ENCODE results near the gene OLFM1. TPM values are rescaled to one million over a fixed set of nuclear protein-coding genes. Genes with fewer than 3 reads are reported as not detected.

OLFM1 gene
- total RNA-seq, 6 experiments from 2014 or later = 1.1 to 5.9 (median 3.5) TPM

DNA sequence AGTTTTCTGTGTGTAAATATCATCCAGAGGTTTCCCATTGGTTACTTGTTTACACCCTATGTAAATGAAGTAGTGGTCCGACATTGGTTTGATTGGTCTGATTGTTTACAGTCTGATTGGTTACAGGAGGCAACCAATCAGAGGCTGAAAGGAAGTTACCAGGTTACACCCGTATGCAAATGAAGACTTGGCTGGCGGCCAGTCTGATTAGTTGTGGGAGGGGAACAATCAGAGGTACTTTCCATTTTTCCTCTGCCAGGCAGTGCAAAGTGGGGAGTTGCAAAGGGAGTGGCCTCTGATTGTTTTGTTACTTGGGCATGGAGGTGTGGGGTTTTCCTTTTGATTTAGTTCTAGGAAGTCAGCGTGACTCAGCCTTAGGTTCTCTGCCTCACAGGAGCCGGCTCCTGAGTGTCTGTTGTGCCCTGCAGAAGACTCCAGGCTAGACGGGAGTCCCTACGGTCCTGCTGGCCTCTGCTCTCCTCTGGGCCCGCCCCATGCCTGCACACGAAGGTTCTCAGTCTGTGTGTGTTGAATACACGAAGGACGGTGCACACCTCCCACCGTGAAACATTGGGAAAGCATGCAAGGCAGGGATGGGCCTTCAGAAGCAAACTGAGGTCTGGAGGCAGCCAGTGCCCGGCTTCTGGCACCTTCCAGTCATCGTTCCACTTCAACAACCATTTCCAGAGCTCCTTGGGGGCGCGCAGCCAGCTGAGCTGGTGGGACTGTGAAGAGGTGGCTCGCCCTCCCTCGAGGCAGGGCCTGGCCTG lies 42.9 kb downstream of the OLFM1 start:
- Histone ChIP-seq H3K4me1 (no peaks in the 10 kb centered on the region), H3K27me3 (no peaks in the 10 kb centered on the region), H3K27ac (no peak overlapping the region), H3K4me3 (no peak overlapping the region), H3K36me3 (no peaks in the 10 kb centered on the region), H3K9me3 (no peaks in the 10 kb centered on the region)
- TF ChIP-seq, protein P1, sequence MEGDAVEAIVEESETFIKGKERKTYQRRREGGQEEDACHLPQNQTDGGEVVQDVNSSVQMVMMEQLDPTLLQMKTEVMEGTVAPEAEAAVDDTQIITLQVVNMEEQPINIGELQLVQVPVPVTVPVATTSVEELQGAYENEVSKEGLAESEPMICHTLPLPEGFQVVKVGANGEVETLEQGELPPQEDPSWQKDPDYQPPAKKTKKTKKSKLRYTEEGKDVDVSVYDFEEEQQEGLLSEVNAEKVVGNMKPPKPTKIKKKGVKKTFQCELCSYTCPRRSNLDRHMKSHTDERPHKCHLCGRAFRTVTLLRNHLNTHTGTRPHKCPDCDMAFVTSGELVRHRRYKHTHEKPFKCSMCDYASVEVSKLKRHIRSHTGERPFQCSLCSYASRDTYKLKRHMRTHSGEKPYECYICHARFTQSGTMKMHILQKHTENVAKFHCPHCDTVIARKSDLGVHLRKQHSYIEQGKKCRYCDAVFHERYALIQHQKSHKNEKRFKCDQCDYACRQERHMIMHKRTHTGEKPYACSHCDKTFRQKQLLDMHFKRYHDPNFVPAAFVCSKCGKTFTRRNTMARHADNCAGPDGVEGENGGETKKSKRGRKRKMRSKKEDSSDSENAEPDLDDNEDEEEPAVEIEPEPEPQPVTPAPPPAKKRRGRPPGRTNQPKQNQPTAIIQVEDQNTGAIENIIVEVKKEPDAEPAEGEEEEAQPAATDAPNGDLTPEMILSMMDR (IDR thresholded peaks at IDR 0.05) = no peak
- no peak for TF ChIP-seq POLR2A (IDR thresholded peaks at IDR 0.05)
- intact Hi-C loops (cut with DNase I) = no loop called here
- WGBS (ENCODE audit: insufficient coverage, low coverage, low lambda C conversion rate, missing lambda C conversion rate) = 85% methylated on average over 4 of the region's 18 CpGs
- no peak for ATAC-seq
- no peak for DNase-seq

GRCh38 chr9:135131488-135131887 lies 44.0 kb downstream of the OLFM1 start:
- no peak overlapping the region for H3K27ac ChIP-seq
- intact Hi-C loops (cut with DNase I) = no loop called here
- TF ChIP-seq POLR2A (IDR thresholded peaks at IDR 0.05) = no peak
- TF ChIP-seq, protein P1 (IDR thresholded peaks at IDR 0.05) = no peak

GRCh38 chr9:135132008-135132407 lies 44.5 kb downstream of the OLFM1 start:
- Histone ChIP-seq H3K27me3 (no peaks in the 10 kb centered on the region), H3K36me3 (no peaks in the 10 kb centered on the region), H3K27ac (no peak overlapping the region), H3K4me1 (no peaks in the 10 kb centered on the region), H3K9me3 (no peaks in the 10 kb centered on the region), H3K4me3 (no peak overlapping the region)
- no peak for TF ChIP-seq POLR2A (IDR thresholded peaks at IDR 0.05)
- TF ChIP-seq, protein P1 (IDR thresholded peaks at IDR 0.05) = no peak
- ATAC-seq (no peak), DNase-seq (no peak)
- WGBS (ENCODE audit: insufficient coverage, low coverage, low lambda C conversion rate, missing lambda C conversion rate) = 73% methylated on average over 7 of the region's 18 CpGs
- intact Hi-C loops (cut with DNase I) = no loop called here

More at GRCh38 chr9:135131488-135131887, 44.0 kb downstream of the OLFM1 start:
- 53% methylated on average over 3 of the region's 8 CpGs for WGBS (ENCODE audit: insufficient coverage, low coverage, low lambda C conversion rate, missing lambda C conversion rate)
- DNase-seq = peak in 2 of 3 donors; percentile 38 to 60
- Histone ChIP-seq H3K4me1 (no peaks in the 10 kb centered on the region), H3K9me3 (no peaks in the 10 kb centered on the region), H3K4me3 (no peak overlapping the region), H3K27me3 (no peaks in the 10 kb centered on the region), H3K36me3 (no peaks in the 10 kb centered on the region)
- peak; percentile 44 to 79 (median 64) for ATAC-seq

GRCh38 chr9:135134268-135135022 lies 47.0 kb downstream of the OLFM1 start:
- Histone ChIP-seq H3K27ac (no peak overlapping the region), H3K36me3 (no peaks in the 10 kb centered on the region), H3K9me3 (no peaks in the 10 kb centered on the region), H3K4me1 (no peaks in the 10 kb centered on the region), H3K27me3 (no peaks in the 10 kb centered on the region), H3K4me3 (no peak overlapping the region)
- DNase-seq = no peak
- TF ChIP-seq, protein P1 (IDR thresholded peaks at IDR 0.05) = no peak
- no peak for TF ChIP-seq POLR2A (IDR thresholded peaks at IDR 0.05)
- no peak for ATAC-seq
- intact Hi-C loops (cut with DNase I) = no loop called here
- WGBS (ENCODE audit: insufficient coverage, low coverage, low lambda C conversion rate, missing lambda C conversion rate) = 64% methylated on average over 6 of the region's 28 CpGs

Measured in right lobe of liver (tissue), 6 donors.